Fibroblast of skin of left biceps (primary cell): ENCODE results near the gene FRS3.
"Not testable (repeated sequence)": the region's sequence is repeated elsewhere in the genome, so short reads cannot be mapped to it uniquely, and the experiment has no call there.

Source experiments
- DNase-seq, 2 experiments: peaks; one replicate each; pipeline ENCODE4 v3.0.0-alpha.2; 2013; ENCODE audit warnings: low read depth in 2 of 2

Gene FRS3

GRCh38 chr6:41779788-41780550, at the start of gene FRS3:
Gene FRS3 (minus strand): TSS chr6:41779900. CDS start chr6:41776987, 2,913 bp downstream.
- DNase-seq = peak; percentile 75 to 77

- no peak for DNase-seq
Observed at GRCh38 chr6:41826343-41827022, 46.8 kb upstream of the FRS3 start.

GRCh38 chr6:41824571-41825569, 45.2 kb upstream of the FRS3 start:
- DNase-seq = no peak

- DNase-seq = no peak
Observed at GRCh38 chr6:41823178-41823577, 43.5 kb upstream of the FRS3 start.

- no peak for DNase-seq
Observed at GRCh38 chr6:41822021-41822420, 42.3 kb upstream of the FRS3 start.

- no peak for DNase-seq
Observed at GRCh38 chr6:41821266-41821665, 41.6 kb upstream of the FRS3 start.

GRCh38 chr6:41818271-41819054, 38.8 kb upstream of the FRS3 start:
- no peak for DNase-seq

- DNase-seq = no peak
Observed at GRCh38 chr6:41815587-41815986, 35.9 kb upstream of the FRS3 start.

- DNase-seq = no peak
Observed at GRCh38 chr6:41814629-41815028, 34.9 kb upstream of the FRS3 start.

GRCh38 chr6:41813956-41814355, 34.3 kb upstream of the FRS3 start:
- DNase-seq = no peak

- no peak for DNase-seq
Observed at GRCh38 chr6:41813469-41813868, 33.8 kb upstream of the FRS3 start.

GRCh38 chr6:41811946-41812345, 32.2 kb upstream of the FRS3 start:
- DNase-seq = not testable (repeated sequence)

GRCh38 chr6:41811095-41811494, 31.4 kb upstream of the FRS3 start:
- DNase-seq = no peak

- DNase-seq = no peak
Observed at GRCh38 chr6:41805830-41806774, 26.4 kb upstream of the FRS3 start.

GRCh38 chr6:41801380-41801779, 21.7 kb upstream of the FRS3 start:
- no peak for DNase-seq

- no peak for DNase-seq
Observed at GRCh38 chr6:41799559-41799911, 19.8 kb upstream of the FRS3 start.

- DNase-seq = no peak
Observed at GRCh38 chr6:41798901-41799558, 19.3 kb upstream of the FRS3 start.

- no peak for DNase-seq
Observed at GRCh38 chr6:41796474-41796873, 16.8 kb upstream of the FRS3 start.

GRCh38 chr6:41791984-41792383, 12.3 kb upstream of the FRS3 start:
- no peak for DNase-seq

- no peak for DNase-seq
Observed at GRCh38 chr6:41791305-41791704, 11.6 kb upstream of the FRS3 start.
